Gastrocnemius medialis (tissue), 4 donors: ENCODE data around the gene DNMBP.

Source experiments
- CTCF ChIP-seq, 5 experiments: fragments of 450-650 bp in 3 of 5; fragments of 200-600 bp in 2 of 5; sonication (generic) in 2 of 5; IDR thresholded peaks in 4 of 5; conservative IDR thresholded peaks in 1 of 5; 1 replicate in 4 of 5; 2 replicates in 1 of 5; pipeline ENCODE4 v1.5.1; 2016 to 2019; ENCODE audit warnings: antibody characterized with exemption in 5 of 5, mild to moderate bottlenecking in 3 of 5, moderate library complexity in 3 of 5
- POLR2A ChIP-seq, 2 donors: fragments of 450-650 bp; IDR thresholded peaks; one replicate each; pipeline ENCODE4 v1.6.1; 2017; ENCODE audit warnings: antibody characterized with exemption in 2 of 2, mild to moderate bottlenecking in 2 of 2, moderate library complexity in 2 of 2

- no peak for TF ChIP-seq CTCF (IDR thresholded peaks at IDR 0.05 in 4 of 5, conservative IDR thresholded peaks at IDR 0.05 in 1 of 5)
- TF ChIP-seq POLR2A (IDR thresholded peaks at IDR 0.05): no peak
Observed at GRCh38 chr10:100024748-100025147, 15.0 kb upstream of the DNMBP start.
